SK-N-SH (cell line): ENCODE measurements around the gene CYP46A1. TPM values are rescaled to one million over a fixed set of nuclear protein-coding genes. Genes with fewer than 3 reads are reported as not detected.

Source experiments
- CTCF ChIA-PET: fragments of 300-600, 350-600 bp; formaldehyde crosslinking; extraction: SDS; loops from one replicate; lab custom pipeline; 2021; lab: Yijun Ruan, JAX
- POLR2A ChIA-PET: fragments of 350-600 bp; sonication (Branson Sonifier 250); formaldehyde crosslinking; extraction: SDS; loops from one replicate; lab custom pipeline; 2020; ENCODE audit warnings: antibody characterized with exemption, inconsistent platforms; lab: Yijun Ruan, JAX
- DNase-seq: peaks from one replicate; pipeline ENCODE4 v3.0.0; 2012
- H2AFZ ChIP-seq: fragments of 200-600 bp; sonication (generic); 2 replicates; pipeline ENCODE4 v1.8.1; 2016; ENCODE audit warnings: antibody characterized with exemption, mild to moderate bottlenecking, low read depth
- H3F3A ChIP-seq: fragments of 200-600 bp; sonication (generic); replicated peaks from 2 replicates; pipeline ENCODE3; 2016; ENCODE audit warnings: antibody characterized with exemption, mild to moderate bottlenecking; ENCODE audit not compliant: insufficient read depth
- H3K27ac ChIP-seq, 2 experiments: fragments of 200-500 bp in 1 of 2; fragments of 200-600 bp in 1 of 2; sonication (Bioruptor generic) in 1 of 2; sonication (generic), shearing (Covaris generic) in 1 of 2; 2 replicates each; pipeline versions ENCODE4 v1.5.1 to v1.6.1; 2014 to 2016; ENCODE audit warnings: low read depth in 2 of 2, inconsistent platforms in 1 of 2, low read length in 1 of 2, mild to moderate bottlenecking in 1 of 2, mixed read lengths in 1 of 2
- H3K27me3 ChIP-seq: fragments of 200-600 bp; sonication (generic), shearing (Covaris generic); 2 replicates; pipeline ENCODE4 v1.6.1; 2016; ENCODE audit warnings: mixed run types; ENCODE audit not compliant: insufficient read depth
- H3K36me3 ChIP-seq, 2 experiments: fragments of 200-500 bp in 1 of 2; fragments of 200-600 bp in 1 of 2; sonication (Bioruptor generic) in 1 of 2; sonication (generic) in 1 of 2; replicated peaks in 1 of 2; 2 replicates each; pipeline versions ENCODE3 to v1.5.1; 2014 to 2016; ENCODE audit warnings: low read length in 1 of 2, mild to moderate bottlenecking in 1 of 2; ENCODE audit not compliant: insufficient read depth in 2 of 2, control insufficient read depth in 1 of 2
- H3K4me1 ChIP-seq, 2 experiments: fragments of 200-500 bp in 1 of 2; fragments of 200-600 bp in 1 of 2; sonication (Bioruptor generic) in 1 of 2; sonication (generic), shearing (Covaris generic) in 1 of 2; 2 replicates each; pipeline versions ENCODE4 v1.5.1 to v1.6.1; 2014 to 2016; ENCODE audit warnings: low read depth in 1 of 2, low read length in 1 of 2, mixed run types in 1 of 2; ENCODE audit not compliant: insufficient read depth in 2 of 2, control insufficient read depth in 1 of 2
- H3K4me2 ChIP-seq: fragments of 200-600 bp; sonication (generic), shearing (Covaris generic); 2 replicates; pipeline ENCODE4 v1.6.1; 2017; ENCODE audit warnings: mixed run types
- H3K4me3 ChIP-seq, 2 experiments: fragments of 200-500 bp in 1 of 2; fragments of 200-600 bp in 1 of 2; sonication (Bioruptor generic) in 1 of 2; sonication (generic), shearing (Covaris generic) in 1 of 2; 2 replicates each; pipeline versions ENCODE4 v1.5.1 to v1.8.1; 2014 to 2016; ENCODE audit warnings: low read depth in 2 of 2, inconsistent platforms in 1 of 2, low read length in 1 of 2, mild to moderate bottlenecking in 1 of 2, mixed read lengths in 1 of 2, moderate library complexity in 1 of 2
- H3K79me2 ChIP-seq: fragments of 200-600 bp; sonication (generic); 2 replicates; pipeline ENCODE4 v1.8.1; 2017; ENCODE audit warnings: mild to moderate bottlenecking; ENCODE audit not compliant: insufficient read depth
- H3K9ac ChIP-seq: fragments of 200-600 bp; sonication (generic); 2 replicates; pipeline ENCODE4 v1.6.1; 2017; ENCODE audit warnings: mixed run types
- H3K9me2 ChIP-seq: fragments of 200-600 bp; sonication (generic); 2 replicates; pipeline ENCODE4 v1.6.1; 2017; ENCODE audit warnings: mixed run types
- H3K9me3 ChIP-seq: fragments of 200-600 bp; sonication (generic); 2 replicates; pipeline ENCODE4 v1.6.1; 2017; ENCODE audit warnings: mixed run types, mild to moderate bottlenecking, moderate library complexity
- H4K20me1 ChIP-seq: fragments of 200-600 bp; sonication (generic); 2 replicates; pipeline ENCODE4 v1.6.1; 2017; ENCODE audit warnings: mild to moderate bottlenecking, mixed run types; ENCODE audit not compliant: insufficient read depth
- CHD2 ChIP-seq: fragments of 150-350 bp; IDR thresholded peaks from 2 replicates; pipeline ENCODE4 v1.6.1; 2018; ENCODE audit warnings: low read length; ENCODE audit not compliant: partially characterized antibody
- CTCF ChIP-seq: fragments of 200-600 bp; sonication (generic); IDR thresholded peaks from 2 replicates; pipeline ENCODE4 v1.6.1; 2017; ENCODE audit warnings: antibody characterized with exemption, mild to moderate bottlenecking, moderate library complexity
- ELF1 ChIP-seq: IDR thresholded peaks from 2 replicates; pipeline ENCODE4 v1.4.0; 2012
- EP300 ChIP-seq, 2 experiments: IDR thresholded peaks; 2 replicates each; pipeline versions ENCODE4 v1.4.0 to v1.6.1; 2012; ENCODE audit warnings: borderline replicate concordance in 1 of 2, low read depth in 1 of 2, low read length in 1 of 2
- EZH2phosphoT487 ChIP-seq: fragments of 200-600 bp; sonication (generic); IDR thresholded peaks from 2 replicates; pipeline ENCODE4 v1.6.1; 2017; ENCODE audit warnings: low read depth, mixed run types, mild to moderate bottlenecking, antibody characterized with exemption, moderate library complexity, borderline replicate concordance
- GABPA ChIP-seq: IDR thresholded peaks from 2 replicates; pipeline ENCODE4 v1.4.0; 2012; ENCODE audit warnings: low read depth, mild to moderate bottlenecking
- GATA2 ChIP-seq: sonication (generic); formaldehyde crosslinking; IDR thresholded peaks from 2 replicates; pipeline ENCODE4 v1.5.0; 2020; ENCODE audit warnings: mild to moderate bottlenecking, missing genetic modification reagents
- JUND ChIP-seq: IDR thresholded peaks from 2 replicates; pipeline ENCODE4 v1.4.0; 2012
- MXI1 ChIP-seq: IDR thresholded peaks from 2 replicates; pipeline ENCODE4 v1.6.1; 2012; ENCODE audit warnings: mild to moderate bottlenecking, low read depth, low read length, improper control_type of control experiment
- NFIC ChIP-seq: IDR thresholded peaks from 2 replicates; pipeline ENCODE4 v1.4.0; 2012; ENCODE audit warnings: borderline replicate concordance
- NRF1 ChIP-seq: IDR thresholded peaks from 2 replicates; pipeline ENCODE4 v1.6.1; 2012; ENCODE audit warnings: low read depth, mild to moderate bottlenecking, low read length
- RAD21 ChIP-seq: IDR thresholded peaks from 2 replicates; pipeline ENCODE4 v1.6.1; 2012; ENCODE audit warnings: mild to moderate bottlenecking, low read length
- RFX5 ChIP-seq: IDR thresholded peaks from 2 replicates; pipeline ENCODE4 v1.6.1; 2012; ENCODE audit warnings: mild to moderate bottlenecking, improper control_type of control experiment, low read length
- SMC3 ChIP-seq: IDR thresholded peaks from 2 replicates; pipeline ENCODE4 v1.6.1; 2012; ENCODE audit warnings: low read depth, low read length, improper control_type of control experiment
- TCF12 ChIP-seq: IDR thresholded peaks from 2 replicates; pipeline ENCODE4 v1.4.0; 2012
- TEAD4 ChIP-seq: IDR thresholded peaks from 2 replicates; pipeline ENCODE4 v1.4.0; 2012; ENCODE audit warnings: mild to moderate bottlenecking, borderline replicate concordance; ENCODE audit not compliant: insufficient read depth
- WGBS: methylation state at CpG from one replicate; pipeline ENCODE4 v1.1.6; 2017; ENCODE audit warnings: low lambda C conversion rate; 5-methylcytosine and 5-hydroxymethylcytosine counted together
- polyA plus RNA-seq, 3 experiments: library from polyadenylated mRNA; depleted of rRNA; stranded (reverse); fragments of >200 nt; gene quantifications; 2 replicates each; pipeline ENCODE4 v1.2.3, GENCODE V29; 2012
- TF ChIP-seq, protein P1 (sequence below): IDR thresholded peaks from 2 replicates; pipeline ENCODE4 v1.4.0; 2012; ENCODE audit warnings: low read depth, borderline replicate concordance
- TF ChIP-seq, protein P2 (sequence below): IDR thresholded peaks from 2 replicates; pipeline ENCODE4; 2012

CYP46A1 gene
- polyA plus RNA-seq, 1 of the 3 experiments (the other 2 are of a cell fraction) = 0.30 TPM

- H3F3A ChIP-seq = peaks cover 8% of the 10 kb centered on the region
- no peaks in the 10 kb centered on the region for H3K79me2 ChIP-seq
- no peak for DNase-seq
- no peaks in the 10 kb centered on the region for H4K20me1 ChIP-seq
- TF ChIP-seq EZH2phosphoT487 = no peak
- TF ChIP-seq, all 33 proteins: peak for 0
- H3K9me3 ChIP-seq = no peaks in the 10 kb centered on the region
- ChIA-PET POLR2A (no interaction called here), CTCF (interaction anchor here (0.6 to 4.2 kb wide), 21 partner anchors 8 to 203 kb away, joined by 3 to 24 read pairs (median 4); no protein-coding TSS in a partner anchor)
- no peak overlapping the region for H3K4me3 ChIP-seq
- no peaks in the 10 kb centered on the region for H3K9me2 ChIP-seq
- H3K27me3 ChIP-seq = peaks cover 9% of the 10 kb centered on the region; the same call in 1 of the 2 replicates
- no peaks in the 10 kb centered on the region for H3K36me3 ChIP-seq
- peaks cover 0 to 5% of the 10 kb centered on the region in 2 experiments; a peak in 1 of 4 replicates for H3K4me1 ChIP-seq
- no peak overlapping the region for H3K27ac ChIP-seq
- 65% methylated on average over 10 of the region's 10 CpGs for WGBS
- H3K4me2 ChIP-seq = no peak overlapping the region
- H2AFZ ChIP-seq = no peak overlapping the region
- no peak overlapping the region for H3K9ac ChIP-seq
These were observed 4.1 kb downstream of the CYP46A1 start for GRCh38 chr14:99688210-99688581.

DNA sequence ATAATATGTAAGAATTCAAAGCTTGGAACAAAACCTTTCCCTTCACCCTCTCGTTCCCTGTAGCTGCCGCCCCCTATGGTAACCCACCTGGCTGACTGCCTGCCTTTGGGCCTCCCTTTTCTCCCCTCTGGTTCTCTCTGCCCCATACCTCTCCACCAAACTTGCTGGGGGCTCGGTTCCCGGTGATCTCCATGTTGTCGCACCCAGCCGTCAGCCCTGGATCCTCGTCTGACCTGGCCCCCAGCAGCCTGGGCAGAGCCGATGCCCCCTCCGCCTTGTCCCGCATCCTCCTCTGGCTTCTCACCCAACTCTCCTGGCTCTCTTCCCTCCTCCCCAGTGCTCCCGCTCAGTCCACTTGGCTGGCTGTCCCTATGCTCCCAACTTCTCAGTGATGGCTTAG, 4.5 kb downstream of the CYP46A1 start:
- Histone ChIP-seq H3K36me3 (no peaks in the 10 kb centered on the region), H3K79me2 (no peaks in the 10 kb centered on the region), H4K20me1 (no peaks in the 10 kb centered on the region), H3K9me3 (no peaks in the 10 kb centered on the region), H3K27ac (no peak overlapping the region), H3K9ac (no peak overlapping the region), H3K4me3 (no peak overlapping the region), H3K4me1 (peaks cover 0 to 3% of the 10 kb centered on the region in 2 experiments; a peak in 1 of 4 replicates), H2AFZ (no peak overlapping the region), H3K9me2 (no peaks in the 10 kb centered on the region), H3K27me3 (peaks cover 9% of the 10 kb centered on the region; the same call in 1 of the 2 replicates), H3K4me2 (no peak overlapping the region), H3F3A (peaks cover 11% of the 10 kb centered on the region)
- WGBS = 84% methylated on average over 11 of the region's 11 CpGs
- CTCF ChIA-PET = interaction anchor here (0.6 to 4.2 kb wide), 20 partner anchors 8 to 203 kb away, joined by 3 to 24 read pairs (median 4); no protein-coding TSS in a partner anchor
- no peak for DNase-seq
- POLR2A ChIA-PET = no interaction called here
- TF ChIP-seq CHD2 = no peak

GRCh38 chr14:99689266-99690236, 5.5 kb downstream of the CYP46A1 start:
- Histone ChIP-seq H3F3A (peaks cover 11% of the 10 kb centered on the region), H3K4me3 (no peak overlapping the region), H3K27ac (no peak overlapping the region), H3K9me2 (no peaks in the 10 kb centered on the region), H3K36me3 (no peaks in the 10 kb centered on the region), H3K9ac (no peak overlapping the region), H3K79me2 (no peaks in the 10 kb centered on the region), H3K4me1 (peaks cover 0 to 2% of the 10 kb centered on the region in 2 experiments; a peak in 1 of 4 replicates), H3K9me3 (no peaks in the 10 kb centered on the region), H3K4me2 (no peak overlapping the region), H3K27me3 (peaks cover 9% of the 10 kb centered on the region; the same call in 1 of the 2 replicates), H4K20me1 (no peaks in the 10 kb centered on the region), H2AFZ (no peak overlapping the region)
- 58% methylated on average over 10 of the region's 11 CpGs for WGBS
- no peak for DNase-seq
- POLR2A ChIA-PET = no interaction called here
- CTCF ChIA-PET = interaction anchor here (0.7 to 4.2 kb wide), 10 partner anchors 10 to 503 kb away, joined by 3 to 24 read pairs (median 4); no protein-coding TSS in a partner anchor
- TF ChIP-seq GABPA (no peak), RAD21 (no peak), NFIC (no peak), JUND (no peak), RFX5 (no peak), CTCF (no peak), GATA2 (CRISPR knock-in tag) (no peak), ELF1 (no peak), TEAD4 (no peak), TCF12 (no peak), NRF1 (no peak), EP300 (IDR thresholded peaks at IDR 0.05; ENCODE audit: borderline replicate concordance in 1 of 2, low read depth in 1 of 2, low read length in 1 of 2) (no peak), MXI1 (no peak), SMC3 (no peak), EZH2phosphoT487 (no peak)
- TF ChIP-seq, protein P1, sequence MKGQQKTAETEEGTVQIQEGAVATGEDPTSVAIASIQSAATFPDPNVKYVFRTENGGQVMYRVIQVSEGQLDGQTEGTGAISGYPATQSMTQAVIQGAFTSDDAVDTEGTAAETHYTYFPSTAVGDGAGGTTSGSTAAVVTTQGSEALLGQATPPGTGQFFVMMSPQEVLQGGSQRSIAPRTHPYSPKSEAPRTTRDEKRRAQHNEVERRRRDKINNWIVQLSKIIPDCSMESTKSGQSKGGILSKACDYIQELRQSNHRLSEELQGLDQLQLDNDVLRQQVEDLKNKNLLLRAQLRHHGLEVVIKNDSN = no peak
- TF ChIP-seq, protein P2, sequence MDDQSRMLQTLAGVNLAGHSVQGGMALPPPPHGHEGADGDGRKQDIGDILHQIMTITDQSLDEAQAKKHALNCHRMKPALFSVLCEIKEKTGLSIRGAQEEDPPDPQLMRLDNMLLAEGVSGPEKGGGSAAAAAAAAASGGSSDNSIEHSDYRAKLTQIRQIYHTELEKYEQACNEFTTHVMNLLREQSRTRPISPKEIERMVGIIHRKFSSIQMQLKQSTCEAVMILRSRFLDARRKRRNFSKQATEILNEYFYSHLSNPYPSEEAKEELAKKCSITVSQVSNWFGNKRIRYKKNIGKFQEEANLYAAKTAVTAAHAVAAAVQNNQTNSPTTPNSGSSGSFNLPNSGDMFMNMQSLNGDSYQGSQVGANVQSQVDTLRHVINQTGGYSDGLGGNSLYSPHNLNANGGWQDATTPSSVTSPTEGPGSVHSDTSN = no peak
